Kidney epithelial cell (primary cell): ENCODE measurements around the gene CMTR2. TPM values are rescaled to one million over a fixed set of nuclear protein-coding genes. Genes with fewer than 3 reads are reported as not detected.
"Not testable (repeated sequence)": the region's sequence is repeated elsewhere in the genome, so short reads cannot be mapped to it uniquely, and the experiment has no call there.

Source experiments
- DNase-seq: peaks from one replicate; pipeline ENCODE4 v3.0.0-alpha.2; 2010; ENCODE audit warnings: low read depth
- H3K27me3 ChIP-seq: 2 replicates; pipeline ENCODE4 v1.6.0; 2011; ENCODE audit warnings: low read length; ENCODE audit not compliant: control insufficient read depth, insufficient read depth
- H3K36me3 ChIP-seq: 2 replicates; pipeline ENCODE4 v1.5.1; 2011; ENCODE audit warnings: low read length; ENCODE audit not compliant: control insufficient read depth, insufficient read depth
- H3K4me3 ChIP-seq: 2 replicates; pipeline ENCODE4 v1.5.1; 2011; ENCODE audit warnings: low read depth, mild to moderate bottlenecking, control low read depth, low read length
- total RNA-seq: library from RNA; depleted of rRNA; stranded (reverse); fragments of >200 nt; gene quantifications from 2 replicates; pipeline ENCODE4 v1.2.3, GENCODE V29; 2015
- TF ChIP-seq, protein P1 (sequence below): IDR thresholded peaks from 2 replicates; pipeline ENCODE4 v1.5.1; 2011; ENCODE audit warnings: mild to moderate bottlenecking, moderate library complexity, low read length, control low read depth, inconsistent platforms; ENCODE audit not compliant: insufficient read depth, poor library complexity, severe bottlenecking

The CMTR2 gene
- total RNA-seq, 1 donor from 2014 or later = 36.9 TPM

GRCh38 chr16:71297341-71297634 lies 8.1 kb upstream of the CMTR2 start:
- no peak overlapping the region for H3K4me3 ChIP-seq
- DNase-seq = no peak
- TF ChIP-seq, protein P1, sequence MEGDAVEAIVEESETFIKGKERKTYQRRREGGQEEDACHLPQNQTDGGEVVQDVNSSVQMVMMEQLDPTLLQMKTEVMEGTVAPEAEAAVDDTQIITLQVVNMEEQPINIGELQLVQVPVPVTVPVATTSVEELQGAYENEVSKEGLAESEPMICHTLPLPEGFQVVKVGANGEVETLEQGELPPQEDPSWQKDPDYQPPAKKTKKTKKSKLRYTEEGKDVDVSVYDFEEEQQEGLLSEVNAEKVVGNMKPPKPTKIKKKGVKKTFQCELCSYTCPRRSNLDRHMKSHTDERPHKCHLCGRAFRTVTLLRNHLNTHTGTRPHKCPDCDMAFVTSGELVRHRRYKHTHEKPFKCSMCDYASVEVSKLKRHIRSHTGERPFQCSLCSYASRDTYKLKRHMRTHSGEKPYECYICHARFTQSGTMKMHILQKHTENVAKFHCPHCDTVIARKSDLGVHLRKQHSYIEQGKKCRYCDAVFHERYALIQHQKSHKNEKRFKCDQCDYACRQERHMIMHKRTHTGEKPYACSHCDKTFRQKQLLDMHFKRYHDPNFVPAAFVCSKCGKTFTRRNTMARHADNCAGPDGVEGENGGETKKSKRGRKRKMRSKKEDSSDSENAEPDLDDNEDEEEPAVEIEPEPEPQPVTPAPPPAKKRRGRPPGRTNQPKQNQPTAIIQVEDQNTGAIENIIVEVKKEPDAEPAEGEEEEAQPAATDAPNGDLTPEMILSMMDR = no peak

DNA sequence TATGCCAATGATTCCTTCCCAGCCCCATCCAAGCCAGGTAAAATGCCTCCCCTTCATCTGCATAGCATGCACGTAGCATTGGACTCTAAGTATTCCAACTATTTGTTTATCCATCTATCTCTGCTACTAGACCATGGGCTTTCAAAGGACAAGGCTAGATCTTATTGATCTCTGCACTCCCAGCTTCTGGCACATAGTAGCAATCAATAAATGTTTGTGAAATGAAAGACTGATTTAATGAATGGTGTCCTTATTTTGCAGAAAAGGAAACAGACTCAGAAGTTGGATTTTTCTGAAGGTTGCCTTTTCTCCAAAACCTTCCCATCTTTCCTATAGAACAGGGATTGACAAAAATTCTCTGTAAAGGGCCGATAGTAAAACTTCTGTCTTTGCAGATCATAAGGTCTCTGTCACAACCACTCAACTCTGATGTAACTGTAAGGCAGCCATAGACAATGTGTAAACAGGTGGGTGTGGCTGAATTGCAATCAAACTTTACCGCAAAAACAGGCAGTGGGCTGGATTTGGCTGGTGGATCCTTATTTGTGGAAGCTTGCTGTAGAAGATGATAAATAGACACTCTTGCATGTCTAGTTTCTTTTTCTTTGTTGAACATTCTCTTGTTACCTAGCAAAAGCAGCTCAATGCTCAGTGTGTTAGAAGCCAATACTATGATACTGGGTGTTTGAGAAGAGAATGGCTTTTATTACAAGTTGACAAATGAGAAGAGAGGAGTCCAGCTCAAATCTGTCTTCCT lies 7.6 kb upstream of the CMTR2 start:
- Histone ChIP-seq H3K36me3 (no peaks in the 10 kb centered on the region), H3K27me3 (no peaks in the 10 kb centered on the region), H3K4me3 (no peak overlapping the region)
- TF ChIP-seq, protein P1 = no peak
- no peak for DNase-seq

More at GRCh38 chr16:71297341-71297634, 8.1 kb upstream of the CMTR2 start:
- H3K36me3 ChIP-seq = no peaks in the 10 kb centered on the region
- no peaks in the 10 kb centered on the region for H3K27me3 ChIP-seq

DNA sequence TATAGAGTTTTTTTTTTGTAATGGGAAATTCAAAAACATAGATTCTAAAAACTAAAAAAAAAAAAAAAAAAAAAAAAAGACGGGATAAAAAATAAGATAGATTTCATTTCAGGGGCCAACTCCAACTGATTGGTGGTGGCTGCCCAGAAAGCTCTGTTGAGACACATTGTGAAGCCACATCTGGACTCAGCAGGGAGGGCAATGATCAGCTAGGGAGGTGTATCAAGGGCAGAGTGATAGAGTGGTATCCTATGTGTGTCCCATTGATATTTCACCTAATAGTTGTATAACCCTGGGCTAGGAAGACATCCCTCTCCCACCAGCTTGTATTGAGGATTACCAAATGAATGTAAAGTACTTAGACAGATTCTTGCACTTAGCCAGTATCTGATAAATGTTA lies 6.7 kb upstream of the CMTR2 start:
- TF ChIP-seq, protein P1 = no peak
- no peak overlapping the region for H3K4me3 ChIP-seq
- no peaks in the 10 kb centered on the region for H3K27me3 ChIP-seq
- DNase-seq = no peak
- no peaks in the 10 kb centered on the region for H3K36me3 ChIP-seq

GRCh38 chr16:71293919-71294318 lies 4.7 kb upstream of the CMTR2 start:
- Histone ChIP-seq H3K4me3 (no peak overlapping the region), H3K36me3 (no peaks in the 10 kb centered on the region), H3K27me3 (no peaks in the 10 kb centered on the region)
- no peak for DNase-seq
- TF ChIP-seq, protein P1 = no peak

- not testable (repeated sequence) for H3K4me3 ChIP-seq, DNase-seq, H3K27me3 ChIP-seq, H3K36me3 ChIP-seq
Measured at GRCh38 chr16:71292095-71292494, 2.9 kb upstream of the CMTR2 start.

DNA sequence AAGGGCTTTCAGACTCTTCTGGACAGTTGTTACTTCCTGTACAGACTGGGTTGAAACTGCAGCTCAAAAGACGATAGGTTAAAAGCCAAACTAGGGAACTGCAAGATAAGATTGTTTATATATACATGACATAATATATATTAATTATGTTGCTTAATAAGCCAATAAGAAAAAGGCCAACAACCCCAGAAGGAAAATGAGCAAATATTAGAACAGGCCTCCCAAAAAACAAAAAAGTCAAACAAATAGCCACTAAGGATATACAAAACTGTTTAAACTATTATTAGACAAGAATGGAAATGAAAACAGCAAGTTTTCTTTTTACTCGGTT lies 495 bp upstream of the CMTR2 start:
- TF ChIP-seq, protein P1 = no peak
- Histone ChIP-seq H3K4me3 (peak overlapping the region; percentile 71), H3K36me3 (no peaks in the 10 kb centered on the region), H3K27me3 (no peaks in the 10 kb centered on the region)
- DNase-seq = no peak
